ENCODE data around the gene ASCC1. TPM values are rescaled to one million over a fixed set of nuclear protein-coding genes. Genes with fewer than 3 reads are reported as not detected.
"Not testable (repeated sequence)": the region's sequence is repeated elsewhere in the genome, so short reads cannot be mapped to it uniquely, and the experiment has no call there.

The ASCC1 gene
- total RNA-seq, 1 donor from 2014 or later, result 21.2 TPM

- intact Hi-C loops (cut with DNase I); DNase-seq (ENCODE audit: low spot score): not testable (repeated sequence)
Measured at GRCh38 chr10:72108004-72108370, 108.1 kb downstream of the ASCC1 start.

- intact Hi-C loops (cut with DNase I), result no loop called here
Measured at GRCh38 chr10:72107325-72108003, 108.6 kb downstream of the ASCC1 start.

GRCh38 chr10:72106896-72107295 lies 109.2 kb downstream of the ASCC1 start:
- intact Hi-C loops (cut with DNase I), result no loop called here
- DNase-seq (ENCODE audit: low spot score), result no peak

More at GRCh38 chr10:72107325-72108003, 108.6 kb downstream of the ASCC1 start:
- no peak for DNase-seq (ENCODE audit: low spot score)

GRCh38 chr10:72106154-72106849 lies 109.8 kb downstream of the ASCC1 start:
- intact Hi-C loops (cut with DNase I), result no loop called here
- no peak for DNase-seq (ENCODE audit: low spot score)

GRCh38 chr10:72105710-72106109 lies 110.4 kb downstream of the ASCC1 start:
- DNase-seq (ENCODE audit: low spot score), result no peak
- intact Hi-C loops (cut with DNase I), result no loop called here

GRCh38 chr10:72105098-72105475 lies 111.0 kb downstream of the ASCC1 start:
- intact Hi-C loops (cut with DNase I), result no loop called here
- no peak for DNase-seq (ENCODE audit: low spot score)

GRCh38 chr10:72104472-72105097 lies 111.5 kb downstream of the ASCC1 start:
- intact Hi-C loops (cut with DNase I), result no loop called here

GRCh38 chr10:72099600-72099921 lies 116.5 kb downstream of the ASCC1 start:
- DNase-seq (ENCODE audit: low spot score), result no peak
- intact Hi-C loops (cut with DNase I), result no loop called here

More at GRCh38 chr10:72104472-72105097, 111.5 kb downstream of the ASCC1 start:
- DNase-seq (ENCODE audit: low spot score), result no peak

GRCh38 chr10:72098836-72099599 lies 117.1 kb downstream of the ASCC1 start:
- no peak for DNase-seq (ENCODE audit: low spot score)
- intact Hi-C loops (cut with DNase I), result no loop called here

GRCh38 chr10:72098301-72098835 lies 117.7 kb downstream of the ASCC1 start:
- intact Hi-C loops (cut with DNase I), result no loop called here
- no peak for DNase-seq (ENCODE audit: low spot score)

- no peak for DNase-seq (ENCODE audit: low spot score)
- intact Hi-C loops (cut with DNase I), result no loop called here
Measured at GRCh38 chr10:72097448-72098300, 118.4 kb downstream of the ASCC1 start.

GRCh38 chr10:72096115-72097000 lies 119.7 kb downstream of the ASCC1 start:
- intact Hi-C loops (cut with DNase I), result no loop called here
- DNase-seq (ENCODE audit: low spot score), result no peak

- DNase-seq (ENCODE audit: low spot score), result no peak
- intact Hi-C loops (cut with DNase I), result no loop called here
Measured at GRCh38 chr10:72095195-72095594, 120.9 kb downstream of the ASCC1 start.

- DNase-seq (ENCODE audit: low spot score), result no peak
- intact Hi-C loops (cut with DNase I), result no loop called here
Measured at GRCh38 chr10:72094574-72094973, 121.5 kb downstream of the ASCC1 start.

- DNase-seq (ENCODE audit: low spot score), result no peak
Measured at GRCh38 chr10:72093450-72093849, 122.6 kb downstream of the ASCC1 start.

GRCh38 chr10:72092987-72093386 lies 123.1 kb downstream of the ASCC1 start:
- intact Hi-C loops (cut with DNase I), result loop anchor here (1.0 kb wide), 1 partner anchor 24 kb away; no protein-coding TSS in a partner anchor

More at GRCh38 chr10:72093450-72093849, 122.6 kb downstream of the ASCC1 start:
- intact Hi-C loops (cut with DNase I), result no loop called here

GRCh38 chr10:72092171-72092924 lies 123.7 kb downstream of the ASCC1 start:
- intact Hi-C loops (cut with DNase I), result loop anchor here (1.0 kb wide), 1 partner anchor 23 kb away; no protein-coding TSS in a partner anchor
- no peak for DNase-seq (ENCODE audit: low spot score)

More at GRCh38 chr10:72092987-72093386, 123.1 kb downstream of the ASCC1 start:
- no peak for DNase-seq (ENCODE audit: low spot score)

Measured in cardiac septum (tissue), 1 donor.